GOT3 (cell line): ENCODE results near the gene ATP6V1B1.

Experiments
- DNase-seq: peaks from one replicate; lab custom pipeline; 2025; ENCODE audit warnings: mixed read lengths; lab: John Stamatoyannopoulos, UW

Gene ATP6V1B1

DNA sequence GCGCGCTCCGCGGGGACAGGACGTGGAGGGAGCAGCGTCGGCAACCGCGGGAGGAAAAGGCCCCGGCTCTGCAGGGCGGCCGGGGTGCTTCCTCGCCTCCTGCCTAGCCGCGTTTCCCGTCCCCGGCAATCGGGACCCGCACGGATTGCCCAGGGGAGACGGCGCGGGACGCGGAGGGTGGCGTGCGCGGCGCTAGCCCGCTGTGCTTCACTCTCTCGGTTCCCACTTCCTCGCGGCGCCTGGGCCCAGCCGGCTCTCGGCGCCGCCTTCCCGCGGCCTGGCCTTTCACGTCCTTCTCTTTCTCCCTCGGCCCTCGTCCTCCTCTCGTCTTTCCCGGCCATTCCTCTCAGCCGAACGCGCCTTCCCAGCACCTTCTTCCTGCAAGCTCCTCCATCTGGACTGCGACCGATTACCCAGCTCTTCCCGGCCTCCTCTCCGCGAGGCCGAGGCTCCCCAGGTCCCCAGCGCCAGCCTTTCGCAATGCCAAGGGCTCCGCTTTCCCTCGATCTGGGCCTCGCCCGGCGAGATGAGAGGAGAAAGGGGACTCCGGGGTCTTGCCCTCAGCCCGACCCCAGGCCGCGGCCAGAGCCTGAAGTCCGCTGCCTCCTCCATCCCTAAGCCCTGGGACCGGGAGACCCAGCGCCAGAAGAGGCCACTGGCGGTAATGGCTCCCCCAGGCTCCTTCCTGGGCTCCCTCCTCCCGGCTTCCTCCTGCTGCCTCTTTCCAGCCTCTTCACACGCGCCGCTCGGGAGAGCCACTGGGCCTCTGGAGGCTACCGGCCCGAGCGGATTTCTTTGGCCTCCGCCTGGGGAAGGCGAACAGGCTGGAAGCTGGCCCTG lies 34.3 kb upstream of the ATP6V1B1 start:
- no peak for DNase-seq

DNA sequence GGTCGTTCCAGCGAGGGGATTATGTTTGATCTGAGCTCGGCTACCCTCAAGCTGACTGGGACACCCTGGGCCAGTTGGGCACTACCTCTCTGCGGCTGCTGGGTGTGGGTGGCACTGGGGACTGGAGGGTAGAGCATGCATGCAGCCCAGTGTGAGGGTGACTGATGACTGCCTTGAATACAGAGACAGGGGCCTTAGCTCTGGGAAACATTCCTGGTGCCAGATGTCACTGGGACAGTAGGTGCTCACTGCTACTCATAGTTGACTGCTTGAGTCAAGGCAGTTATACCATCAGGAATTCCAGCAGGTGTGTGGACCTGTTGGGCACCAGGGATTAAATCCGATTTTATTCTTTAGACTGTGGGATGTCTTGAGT lies 33.6 kb upstream of the ATP6V1B1 start:
- DNase-seq, result no peak

DNA sequence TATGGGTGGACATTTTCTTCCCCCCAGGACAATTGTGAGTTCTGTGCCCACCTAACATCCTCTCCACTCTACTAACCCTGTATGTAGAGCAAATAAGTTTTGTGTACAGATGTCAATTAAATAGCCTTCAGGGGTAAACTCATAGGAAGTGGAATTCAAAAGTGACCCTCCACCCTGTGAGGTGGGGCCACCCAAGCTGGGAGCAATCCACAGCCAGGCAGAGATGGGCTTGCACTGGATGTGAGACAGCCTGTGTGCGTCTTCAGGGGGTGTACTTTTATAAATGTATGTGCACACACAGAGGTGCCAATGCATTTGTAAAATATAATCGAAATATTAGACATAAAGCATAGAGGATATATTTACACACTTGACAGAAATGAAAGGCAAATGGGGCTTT lies 33.1 kb upstream of the ATP6V1B1 start:
- no peak for DNase-seq

DNA sequence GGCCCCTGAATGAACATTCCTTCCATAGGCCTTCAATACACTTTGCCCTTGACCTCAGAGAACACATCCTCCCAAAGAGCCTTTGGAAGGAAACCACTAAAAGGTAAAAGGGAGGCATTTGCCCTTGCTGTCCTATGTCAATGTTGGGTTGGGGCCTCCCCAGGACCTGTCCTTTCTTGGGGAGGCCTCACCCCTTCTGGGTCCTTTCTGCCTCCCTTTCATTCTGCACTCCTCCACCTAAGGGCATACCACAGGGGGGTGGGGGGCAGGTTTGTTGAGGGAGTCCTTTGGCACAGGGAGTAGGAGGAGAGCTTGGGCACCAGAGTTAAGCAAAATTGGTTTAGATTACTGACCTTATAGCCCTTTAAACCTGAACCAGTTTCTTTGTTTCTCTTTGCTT lies 32.5 kb upstream of the ATP6V1B1 start:
- no peak for DNase-seq

DNA sequence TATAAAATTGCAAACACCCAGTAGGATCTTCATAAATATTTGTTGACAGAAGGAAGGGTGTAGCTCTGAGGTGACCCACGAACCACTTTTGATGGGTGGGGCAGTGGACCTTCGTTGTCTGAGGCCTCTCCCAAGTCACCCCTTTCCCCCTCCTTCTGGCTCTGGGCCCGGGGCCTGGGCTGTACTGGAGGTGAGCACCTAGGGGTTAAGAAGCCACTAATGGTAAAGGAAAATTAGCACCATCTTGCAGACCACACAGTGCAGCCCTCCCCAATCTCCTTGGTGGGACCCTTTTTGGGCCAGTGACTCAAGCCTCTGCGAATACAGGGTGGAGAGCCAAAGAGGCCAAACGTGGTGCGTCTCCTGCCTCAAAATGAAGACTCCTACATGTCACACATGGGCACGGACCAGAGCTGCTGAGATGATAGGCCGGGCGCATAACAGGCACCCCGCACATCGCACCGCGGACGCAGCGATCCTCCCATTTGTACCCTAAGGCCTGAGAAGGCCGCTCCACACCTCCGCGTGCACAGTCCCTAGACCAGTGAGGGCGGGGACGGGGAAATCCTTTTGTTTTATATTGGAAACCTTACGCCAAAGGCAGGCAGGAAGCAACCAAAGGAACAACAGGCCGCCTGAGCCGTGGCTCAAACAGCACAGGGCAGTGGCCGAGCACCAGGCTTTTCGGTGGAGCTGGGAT lies 31.9 kb upstream of the ATP6V1B1 start:
- DNase-seq, result no peak

DNA sequence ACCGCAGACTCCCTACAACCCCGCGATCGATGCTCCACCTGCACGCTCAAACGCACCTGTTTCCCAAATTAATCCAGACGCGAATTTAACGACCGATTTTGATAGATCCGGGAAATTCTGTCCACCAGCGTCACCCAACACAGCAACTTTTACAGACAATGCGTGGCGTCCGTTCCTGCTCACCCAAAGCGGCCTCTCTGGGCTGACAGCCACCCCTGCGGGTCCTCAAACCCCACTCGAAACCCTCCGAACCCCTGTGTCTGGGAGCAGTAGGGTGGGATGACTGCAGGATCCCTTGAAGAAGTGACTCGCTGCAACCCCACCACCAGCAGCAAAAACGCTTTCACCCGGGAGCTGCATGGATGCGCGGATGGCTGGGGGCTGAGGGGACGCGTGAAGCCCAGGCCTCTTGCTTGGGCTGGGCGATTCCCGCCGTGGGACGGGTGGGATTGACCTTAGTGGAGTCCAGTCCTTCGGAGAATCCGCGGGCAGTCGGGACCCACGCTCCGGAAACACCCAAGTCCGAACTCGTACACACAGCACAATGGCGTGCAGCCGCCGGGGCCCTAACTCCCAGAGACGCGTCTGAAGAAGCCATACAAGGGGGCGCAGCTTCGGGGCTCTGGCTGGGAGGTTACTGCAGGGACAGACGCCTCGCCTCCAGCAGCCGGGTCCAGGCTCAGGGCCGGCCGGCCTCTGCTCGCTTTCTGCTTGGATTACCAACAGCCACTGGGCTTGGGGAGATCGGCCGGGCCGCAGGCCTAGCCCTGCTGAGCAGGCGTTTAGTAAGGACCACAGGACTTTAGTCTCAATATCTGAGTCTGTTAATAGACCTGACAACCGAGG lies 31.1 kb upstream of the ATP6V1B1 start:
- no peak for DNase-seq

DNA sequence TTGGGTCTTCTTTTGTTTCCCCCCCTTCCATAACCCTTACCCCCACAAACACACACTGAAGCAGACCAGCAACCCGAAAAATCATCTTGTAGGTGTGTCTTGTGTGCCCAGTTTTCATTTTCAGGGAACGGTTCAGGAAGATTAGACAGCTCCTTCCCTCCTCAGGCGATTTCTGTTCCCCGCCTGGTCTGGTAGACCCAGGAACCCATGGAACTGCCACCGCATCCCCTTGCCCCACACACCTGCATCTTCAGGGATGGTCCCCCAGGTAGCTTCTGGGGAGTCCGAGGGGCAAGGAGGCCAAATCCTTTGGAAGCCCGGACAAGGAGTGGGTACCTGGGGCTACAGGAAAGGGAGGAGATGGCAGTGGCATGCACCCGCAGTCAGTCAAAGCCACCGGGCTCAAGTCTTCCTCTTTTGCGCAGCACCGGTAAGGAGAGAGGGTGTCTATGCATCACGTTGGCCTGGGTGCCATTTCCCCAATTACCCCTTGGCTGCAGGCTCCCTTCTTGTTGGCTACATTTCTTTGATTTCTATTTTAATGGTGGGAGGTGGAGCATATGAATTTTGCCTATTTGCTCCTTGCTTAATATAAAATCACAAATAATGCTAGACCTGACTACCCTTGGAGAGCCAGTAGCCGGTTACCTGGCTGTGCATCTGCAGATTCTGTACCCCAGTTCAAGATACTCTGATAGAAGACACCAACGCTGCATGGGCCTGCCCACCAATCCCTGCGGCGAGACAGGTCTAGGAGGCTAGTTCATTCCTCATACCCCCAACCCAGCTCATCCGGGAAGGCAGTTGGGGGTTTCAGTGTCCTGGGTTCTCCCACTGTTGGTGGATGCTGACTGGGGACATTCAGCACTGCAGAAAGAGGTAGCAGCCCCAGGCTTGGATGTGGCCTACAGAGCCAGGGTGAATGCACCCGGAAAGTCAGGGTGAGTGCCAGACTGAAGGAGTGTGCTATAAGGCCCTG lies 30.0 kb upstream of the ATP6V1B1 start:
- no peak for DNase-seq

DNA sequence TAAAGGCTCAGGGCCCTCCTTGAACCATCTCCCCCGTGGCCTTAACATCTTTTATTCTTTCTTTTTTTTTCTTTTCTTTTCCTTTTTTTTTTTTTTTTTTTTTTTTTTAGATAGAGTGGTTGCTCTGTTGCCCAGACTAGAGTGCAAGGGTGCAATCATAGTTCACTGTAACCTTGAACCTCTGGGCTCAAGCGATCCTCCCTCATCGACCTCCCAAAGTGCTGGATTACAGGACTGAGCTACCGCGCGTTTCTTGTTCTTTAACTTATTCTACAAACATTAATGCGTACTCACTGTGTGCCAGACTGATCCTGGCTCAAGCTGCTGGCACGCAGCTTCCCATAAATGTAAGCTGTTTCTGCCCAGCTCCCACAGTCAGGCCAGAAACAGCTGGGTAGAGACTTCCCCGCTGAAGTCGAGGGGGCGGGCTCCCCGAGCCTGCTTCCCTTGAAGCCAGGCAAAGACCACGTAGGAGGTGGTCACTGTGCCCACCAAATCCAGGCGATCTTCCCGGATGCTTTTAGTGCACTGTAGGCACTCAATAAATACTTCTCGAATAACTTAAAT lies 29.2 kb upstream of the ATP6V1B1 start:
- DNase-seq, result no peak

DNA sequence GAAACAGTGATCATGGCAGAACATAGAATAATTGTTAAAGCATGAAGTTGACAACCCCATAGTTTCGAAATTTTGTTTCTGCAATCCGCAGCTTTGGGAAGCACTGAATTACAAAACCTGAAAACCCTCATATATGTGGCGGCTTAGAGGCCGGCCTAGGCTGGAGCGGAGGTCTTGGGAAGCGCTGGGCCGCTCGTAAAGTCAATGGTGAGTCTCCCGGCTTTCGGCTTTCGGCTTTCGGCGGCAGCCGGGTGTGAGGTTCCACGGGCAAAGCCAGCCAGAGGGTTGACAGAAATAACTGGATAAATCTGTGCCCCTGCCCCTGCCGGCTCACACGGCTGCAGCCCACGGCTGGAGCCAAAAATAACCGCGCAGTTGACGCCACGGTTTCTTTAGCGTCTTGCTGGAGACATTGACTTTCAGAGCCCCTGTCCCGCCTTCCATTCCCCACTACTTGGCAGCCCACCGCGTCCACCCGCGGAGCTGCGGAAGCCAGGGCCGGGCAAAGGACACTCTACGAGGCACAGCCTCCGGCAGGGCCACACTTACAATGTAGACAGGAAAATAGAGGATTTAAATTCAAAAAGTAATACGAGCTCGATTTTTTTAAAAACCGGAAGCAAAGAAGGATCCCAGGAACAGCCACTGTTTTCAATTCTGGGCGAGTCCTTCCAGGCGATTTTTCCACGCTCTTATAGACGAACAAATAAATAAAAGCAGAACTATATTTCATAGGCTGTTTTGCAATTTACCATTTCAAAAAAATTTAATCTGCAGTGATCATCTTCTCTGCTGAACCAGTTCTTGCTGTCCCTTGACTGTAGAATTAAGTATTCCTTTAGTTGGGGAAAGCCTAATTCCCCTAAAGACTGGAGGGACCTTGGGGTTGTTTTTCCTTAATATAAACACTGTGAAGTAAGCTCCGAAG lies 28.3 kb upstream of the ATP6V1B1 start:
- DNase-seq, result no peak

DNA sequence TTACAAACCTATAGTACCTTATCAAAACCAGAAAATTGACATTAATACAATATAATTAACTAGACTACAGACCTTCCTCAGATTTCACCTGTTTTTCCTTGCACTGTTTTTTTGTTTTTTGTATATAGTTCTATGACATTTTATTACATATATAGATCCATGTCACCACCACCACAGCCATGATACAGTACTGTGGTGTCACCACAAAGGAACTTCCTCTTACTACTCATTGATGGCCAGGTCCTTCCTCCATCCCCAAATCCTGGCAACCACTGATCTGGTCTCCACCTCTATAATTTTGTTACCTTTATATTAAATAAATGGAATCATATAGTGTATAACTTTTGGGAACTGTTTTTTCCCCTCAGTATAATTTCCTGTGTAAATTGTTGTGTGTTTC lies 19.4 kb upstream of the ATP6V1B1 start:
- DNase-seq, result no peak

DNA sequence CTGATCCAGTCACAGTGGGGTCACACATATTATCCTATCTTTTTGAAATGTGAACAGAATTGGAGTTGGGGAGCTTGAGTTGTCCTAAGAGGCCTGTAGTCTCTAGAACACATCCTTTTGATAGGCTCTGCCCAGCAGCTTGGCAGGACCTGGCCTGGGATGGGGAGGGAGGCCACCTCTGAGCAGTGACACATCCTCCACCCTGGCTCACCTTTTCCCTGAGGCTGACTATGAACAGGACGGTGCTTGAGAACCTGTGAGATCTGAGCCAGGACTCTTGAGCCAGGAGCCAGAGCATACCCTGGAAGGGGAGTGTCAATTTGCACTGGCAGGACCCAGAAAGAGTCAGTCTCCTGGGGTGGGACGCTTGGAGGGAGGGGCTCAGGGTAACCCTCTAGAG lies 17.7 kb upstream of the ATP6V1B1 start:
- no peak for DNase-seq

DNA sequence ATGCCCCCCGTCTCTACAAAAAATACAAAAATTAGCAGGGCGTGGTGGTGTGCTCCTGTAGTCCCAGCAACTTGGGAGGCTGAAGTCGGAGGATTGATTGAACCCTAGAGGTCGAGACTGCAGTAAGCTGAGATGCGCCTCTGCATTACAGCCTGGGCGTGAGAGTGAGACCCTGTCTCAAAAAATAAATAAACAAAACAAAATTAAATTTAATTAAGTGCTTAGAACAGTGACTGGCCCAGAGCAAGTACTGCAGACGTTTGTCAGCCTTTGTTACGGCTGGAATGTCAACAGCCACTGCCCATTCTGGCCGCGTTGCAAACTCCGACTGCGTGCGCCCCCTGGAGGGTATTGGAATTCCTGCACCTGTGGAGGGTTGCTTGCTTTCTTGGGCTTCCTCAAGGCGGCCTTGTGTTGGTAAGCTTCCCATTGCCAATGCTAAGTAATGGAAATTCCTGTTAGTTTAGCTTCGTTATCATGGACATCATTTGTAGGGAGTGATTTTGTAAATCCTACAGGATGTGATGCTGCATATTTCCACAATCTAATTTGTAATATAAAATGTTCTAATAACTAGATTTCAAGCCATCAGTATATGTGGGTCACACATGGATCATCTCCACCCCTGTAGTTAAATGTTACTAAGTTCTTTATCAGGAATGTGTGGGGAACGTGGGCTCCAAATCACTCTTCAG lies 15.9 kb upstream of the ATP6V1B1 start:
- DNase-seq, result peak; percentile 41

DNA sequence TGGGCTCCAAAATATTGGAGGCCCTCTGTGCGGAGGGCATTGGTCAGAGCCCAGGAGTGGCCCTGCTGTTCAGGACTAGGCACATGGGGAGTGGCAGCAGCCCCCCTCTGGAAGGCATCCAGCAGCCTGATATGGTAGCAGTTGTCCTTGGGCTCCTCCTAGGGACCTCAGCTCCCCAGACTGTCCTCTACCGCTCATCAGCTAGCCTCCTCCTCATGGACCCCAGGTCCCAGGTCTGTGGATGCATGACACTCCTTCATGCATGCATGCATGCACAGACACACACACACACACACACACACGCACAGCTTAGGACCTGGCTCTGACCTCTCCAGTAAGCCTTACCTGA lies 15.4 kb upstream of the ATP6V1B1 start:
- no peak for DNase-seq

DNA sequence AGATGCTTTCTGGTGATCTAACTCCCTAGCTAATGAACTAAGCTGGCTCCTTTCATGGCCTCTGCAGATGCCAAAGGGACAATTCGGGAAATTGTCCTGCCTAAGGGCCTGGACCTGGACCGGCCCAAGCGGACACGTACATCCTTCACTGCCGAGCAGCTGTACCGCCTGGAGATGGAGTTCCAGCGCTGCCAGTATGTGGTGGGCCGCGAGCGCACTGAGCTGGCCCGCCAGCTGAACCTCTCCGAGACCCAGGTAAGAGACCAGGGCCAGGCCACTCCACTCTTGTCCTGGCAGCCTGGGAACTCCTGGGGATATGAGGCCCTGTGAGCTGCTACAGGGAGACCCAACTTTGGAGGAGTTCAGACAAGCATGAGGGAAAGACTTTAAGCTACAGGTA lies 14.7 kb upstream of the ATP6V1B1 start:
- DNase-seq, result no peak

DNA sequence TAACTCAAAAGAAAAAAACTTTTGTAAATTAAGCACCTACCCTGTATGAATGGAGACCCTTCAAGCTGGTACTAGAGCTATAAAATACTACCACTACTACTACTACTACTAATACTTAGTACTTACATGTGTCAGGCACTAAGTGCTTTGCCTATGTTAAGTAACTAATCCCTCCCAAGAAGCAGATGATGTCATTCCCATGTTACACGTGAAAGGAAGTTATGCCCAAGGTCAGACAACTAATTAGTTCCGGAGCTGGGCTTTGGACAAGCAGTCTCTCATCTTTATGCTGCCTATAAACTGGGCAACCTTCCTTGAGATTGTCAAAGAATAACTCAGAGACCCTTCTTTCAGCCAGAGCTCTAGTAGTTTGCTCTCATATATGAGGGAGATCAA lies 13.9 kb upstream of the ATP6V1B1 start:
- DNase-seq, result no peak

DNA sequence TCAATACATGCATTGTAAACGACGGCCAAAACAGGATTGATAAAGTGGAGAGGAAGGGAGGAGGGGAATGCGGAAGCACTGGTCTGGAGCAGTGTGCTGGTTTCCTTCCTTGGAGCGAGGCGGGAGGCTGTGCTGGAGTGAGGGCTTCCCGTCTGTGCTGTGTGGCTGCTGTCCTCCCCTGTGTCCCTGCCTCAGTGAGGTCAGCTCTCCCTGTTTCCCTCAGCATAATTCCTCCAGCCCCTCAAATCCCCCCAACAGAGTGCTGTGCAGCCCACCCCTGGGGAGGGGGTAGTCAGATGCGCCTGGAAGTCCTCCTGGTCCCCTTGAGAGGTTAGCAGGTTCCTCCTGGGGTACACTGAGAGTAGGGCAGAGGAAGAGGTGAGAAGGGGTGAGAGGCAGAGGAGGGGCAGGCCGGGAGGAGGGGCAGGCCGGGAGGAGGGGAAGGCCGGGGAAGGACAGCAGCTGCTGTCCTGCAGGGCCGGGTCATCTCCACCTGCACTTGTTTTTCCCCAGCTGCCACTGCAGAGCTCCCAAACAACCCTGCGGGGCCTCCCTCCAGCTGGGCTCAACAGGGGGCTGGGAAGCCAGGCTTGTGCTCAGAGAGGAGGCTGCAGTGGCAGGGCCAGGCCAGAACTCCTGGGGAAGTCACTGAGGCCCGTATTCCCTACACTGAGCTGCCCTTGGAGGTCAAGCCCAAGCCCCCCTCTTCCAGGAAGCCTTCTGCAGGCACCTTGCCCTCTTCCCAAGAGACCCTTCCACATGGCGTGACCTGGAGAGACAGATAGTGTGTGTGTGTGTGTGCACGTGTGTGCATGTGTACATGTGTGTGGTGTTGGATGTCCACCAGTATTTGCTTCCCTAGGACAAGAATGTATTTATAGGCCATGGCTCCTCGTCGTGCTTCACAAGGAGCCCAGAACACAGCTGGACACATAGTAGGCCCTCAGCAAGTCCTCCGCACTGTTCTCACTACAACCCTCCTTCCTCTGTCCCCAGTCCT lies 13.2 kb upstream of the ATP6V1B1 start:
- DNase-seq, result no peak

DNA sequence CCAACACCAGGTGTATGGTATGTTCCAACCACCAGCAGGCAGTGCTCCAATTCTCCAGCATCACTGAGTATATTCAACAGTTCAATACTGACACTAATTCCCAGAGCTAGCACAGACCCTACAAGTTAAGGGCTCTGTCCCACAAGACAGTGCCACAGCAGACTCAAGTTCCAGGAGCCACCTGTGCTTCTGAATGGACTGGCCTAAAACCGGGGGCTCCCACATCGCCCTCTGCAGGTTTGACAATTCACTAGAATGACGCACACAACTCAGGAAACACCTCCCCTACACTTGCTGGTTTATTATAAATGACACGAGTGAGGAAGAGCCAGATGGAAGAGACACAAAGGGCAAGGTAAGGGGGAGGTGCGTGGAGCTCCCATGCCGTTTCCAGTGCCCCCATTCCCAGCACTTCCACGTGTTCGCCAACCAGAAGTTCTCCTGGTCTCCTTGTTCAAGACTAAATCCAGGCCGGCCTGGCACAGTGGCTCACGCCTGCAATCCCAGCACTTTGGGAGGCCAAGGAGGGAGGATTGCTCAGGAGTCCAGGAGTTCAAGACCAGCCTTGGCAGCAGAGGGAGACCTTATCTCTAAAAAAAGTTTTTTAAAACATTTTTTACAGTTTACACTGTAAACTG lies 12.2 kb upstream of the ATP6V1B1 start:
- no peak for DNase-seq

DNA sequence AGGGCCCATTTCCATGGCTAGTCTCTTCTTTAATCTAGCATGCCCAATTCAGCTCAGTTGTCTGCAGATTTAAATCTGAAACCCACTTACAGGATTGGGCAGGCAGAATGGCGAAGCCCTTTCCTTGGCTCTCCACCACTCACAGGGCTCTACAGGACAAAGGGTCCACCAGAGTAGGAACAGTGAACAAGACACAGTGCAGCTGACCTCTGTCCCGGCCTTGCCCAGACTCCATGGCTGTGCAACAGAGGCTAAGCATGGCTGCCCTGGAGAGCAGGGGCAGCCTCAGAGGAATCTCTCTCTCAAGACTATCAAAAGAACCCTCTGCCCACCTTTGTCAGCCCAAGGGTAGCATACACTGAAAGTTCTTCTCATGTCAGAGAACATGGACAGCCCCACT lies 9.7 kb upstream of the ATP6V1B1 start:
- no peak for DNase-seq
